NCI-H2171 treated with DMSO at 0.1 percent for 48 hours (cell line): ENCODE results near the gene SV2C.
A peak's percentile ranks its signal among the peaks of the same experiment; 100 is the strongest.
"Not testable (repeated sequence)": the region's sequence is repeated elsewhere in the genome, so short reads cannot be mapped to it uniquely, and the experiment has no call there.

Source experiments
- DNase-seq: peaks from one replicate; lab custom pipeline; 2025; lab: John Stamatoyannopoulos, UW

Gene SV2C

GRCh38 chr5:76202182-76202581, 119.0 kb downstream of the SV2C start:
- DNase-seq = no peak

DNA sequence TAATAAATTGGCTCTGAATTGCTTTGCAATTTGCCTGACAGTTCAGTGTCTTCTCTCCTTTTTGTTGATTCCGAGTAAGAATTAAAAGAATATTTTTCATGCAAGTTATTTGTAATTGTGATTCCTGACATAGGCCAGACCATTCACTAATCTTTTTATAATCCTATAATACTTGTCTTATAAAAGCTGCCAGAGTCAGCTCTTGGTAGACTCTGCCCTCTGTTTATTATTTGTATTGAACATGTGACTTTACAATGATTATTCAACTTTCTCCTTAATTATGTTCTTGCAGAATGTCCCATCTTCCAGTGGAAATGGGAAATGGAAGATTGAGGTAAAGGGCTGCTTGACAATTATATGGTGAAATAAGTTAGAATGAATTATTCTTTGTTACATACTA, 121.0 kb downstream of the SV2C start:
- no peak for DNase-seq

- no peak for DNase-seq
Observed at GRCh38 chr5:76204713-76205112, 121.5 kb downstream of the SV2C start.

- no peak for DNase-seq
Observed at GRCh38 chr5:76207120-76207519, 123.9 kb downstream of the SV2C start.

DNA sequence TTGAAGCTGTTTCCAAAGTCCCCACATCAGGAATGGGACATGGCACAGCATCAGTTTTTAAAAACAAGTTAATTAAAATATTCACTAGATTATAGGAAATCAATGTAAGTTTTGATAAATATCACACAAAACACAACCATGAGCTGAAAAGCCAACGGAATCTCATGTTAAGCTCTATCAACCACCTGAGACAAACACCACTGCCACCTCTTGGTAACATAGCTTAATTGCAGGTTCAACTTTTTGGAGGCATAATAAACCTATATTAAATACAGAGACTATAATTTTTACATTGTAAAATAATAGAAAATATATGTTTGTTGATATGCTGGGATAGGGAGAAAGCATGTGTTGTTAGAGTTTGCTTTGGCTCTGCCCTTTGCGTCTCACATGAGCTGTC, 126.1 kb downstream of the SV2C start:
- DNase-seq = no peak

GRCh38 chr5:76210946-76211345, 127.8 kb downstream of the SV2C start:
- no peak for DNase-seq

DNA sequence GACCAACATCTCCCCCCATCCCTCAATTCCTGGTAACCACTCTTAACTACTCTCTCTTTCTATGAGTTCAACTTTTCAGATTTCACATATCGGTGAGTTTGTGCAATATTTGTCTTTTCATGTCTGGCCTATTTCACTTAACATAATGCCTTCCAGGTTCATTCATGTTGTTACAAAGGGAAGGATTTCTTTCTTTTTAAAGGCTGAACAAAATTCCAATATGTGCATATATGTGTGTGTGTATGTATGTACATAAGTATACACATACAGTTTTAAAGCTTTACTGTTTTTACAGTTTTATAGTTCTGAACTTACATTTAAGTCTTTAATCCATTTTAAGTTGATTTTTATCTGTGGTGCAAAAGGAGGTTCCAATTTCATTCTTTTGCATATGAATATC, 130.7 kb downstream of the SV2C start:
- no peak for DNase-seq

DNA sequence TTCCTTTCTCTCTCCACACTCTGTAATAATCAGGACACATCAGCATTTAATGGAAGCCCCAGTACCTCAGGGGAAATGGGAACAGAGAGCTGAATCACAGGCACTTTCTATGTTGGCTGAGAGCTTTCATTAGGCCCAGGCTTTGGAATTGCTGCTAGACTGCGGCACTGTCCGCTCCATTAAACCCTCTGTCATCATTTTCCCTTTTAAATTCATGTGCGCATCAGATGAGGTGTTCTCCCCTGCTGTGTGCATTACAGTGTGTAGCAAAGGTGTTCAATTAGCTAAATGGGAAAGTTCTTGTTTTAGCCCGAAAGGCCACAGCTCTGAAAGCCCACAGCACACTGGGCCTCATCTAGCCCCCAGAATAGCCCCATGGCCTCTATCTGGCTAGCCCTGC, 133.6 kb downstream of the SV2C start:
- no peak for DNase-seq

DNA sequence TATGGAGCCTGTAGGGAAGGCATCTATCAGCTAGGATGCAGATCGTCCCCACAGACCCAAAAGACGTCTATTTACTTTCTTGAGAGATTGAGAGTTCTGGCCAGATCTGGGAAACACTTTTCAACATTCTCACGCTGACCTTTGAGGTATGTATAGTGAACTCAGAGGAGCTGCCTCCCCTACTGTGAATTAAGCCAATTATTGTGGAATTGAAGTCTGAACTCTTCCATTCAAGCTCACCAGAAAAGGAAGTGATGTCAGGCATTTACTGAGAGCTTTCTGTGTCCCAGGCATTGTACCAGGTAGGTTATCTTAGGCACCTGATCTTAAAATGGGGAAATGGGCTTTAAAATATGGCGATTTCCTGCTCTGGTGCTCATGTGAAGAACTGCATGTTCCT, 136.5 kb downstream of the SV2C start:
- DNase-seq = no peak

DNA sequence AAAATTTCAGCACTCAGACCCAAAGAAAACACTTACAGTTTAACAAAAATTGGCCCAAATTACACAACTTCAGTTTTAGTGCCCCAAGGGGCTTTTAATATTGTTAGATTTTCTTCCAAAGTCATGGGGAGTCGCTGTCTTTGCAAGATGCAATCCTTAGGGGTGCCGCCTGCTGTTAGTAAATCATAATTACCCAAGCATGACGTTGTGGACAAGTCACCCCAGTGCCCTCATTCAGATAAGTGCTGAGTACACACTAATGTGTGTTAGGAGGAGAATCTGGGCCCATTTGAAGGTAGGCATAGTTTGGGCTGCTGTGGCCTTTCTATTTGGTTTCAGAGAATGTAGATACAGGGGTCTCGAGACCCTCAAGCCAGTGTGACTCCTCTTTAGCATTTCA, 138.1 kb downstream of the SV2C start:
- no peak for DNase-seq

- DNase-seq = no peak
Observed at GRCh38 chr5:76222318-76222717, 139.1 kb downstream of the SV2C start.

DNA sequence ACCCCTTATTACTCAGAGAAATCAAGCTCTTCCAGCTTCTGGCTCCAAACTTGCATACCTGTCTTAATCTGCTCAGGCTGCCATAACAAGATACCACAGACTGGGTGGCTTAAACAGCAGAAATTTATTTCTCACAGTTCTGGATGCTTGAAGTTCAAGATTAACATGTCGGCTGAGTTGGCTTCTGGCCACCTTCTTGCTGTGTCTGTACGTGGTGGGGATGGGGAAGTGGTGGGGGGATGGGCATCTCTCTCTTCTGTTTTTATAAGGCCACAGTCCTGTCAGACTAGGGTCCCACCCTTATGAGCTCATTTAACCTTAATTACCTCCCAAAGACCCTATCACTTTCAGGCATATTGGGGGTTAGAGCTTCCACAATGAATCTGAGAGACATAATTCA, 140.5 kb downstream of the SV2C start:
- no peak for DNase-seq

- no peak for DNase-seq
Observed at GRCh38 chr5:76224898-76225297, 141.7 kb downstream of the SV2C start.

DNA sequence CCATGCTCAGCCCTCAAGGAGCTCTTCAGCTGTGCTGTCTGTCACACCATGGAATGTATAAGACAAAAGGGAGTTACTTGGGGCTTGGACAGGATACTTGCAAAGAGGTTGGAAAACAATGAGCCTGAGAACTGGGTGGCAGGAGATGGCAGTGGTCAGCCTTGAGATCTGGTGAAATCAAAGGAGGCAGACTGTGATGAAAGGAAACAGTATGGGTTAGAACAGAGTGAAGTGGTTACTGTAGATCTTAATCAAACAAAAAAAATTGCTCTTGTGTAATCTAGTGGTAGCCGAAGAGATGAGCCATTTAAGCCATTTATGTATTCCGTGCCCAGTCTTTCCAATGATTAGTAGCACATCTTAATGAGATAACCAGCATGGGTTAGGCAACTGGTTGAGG, 142.2 kb downstream of the SV2C start:
- DNase-seq = no peak

GRCh38 chr5:76229900-76230299, 146.7 kb downstream of the SV2C start:
- no peak for DNase-seq

DNA sequence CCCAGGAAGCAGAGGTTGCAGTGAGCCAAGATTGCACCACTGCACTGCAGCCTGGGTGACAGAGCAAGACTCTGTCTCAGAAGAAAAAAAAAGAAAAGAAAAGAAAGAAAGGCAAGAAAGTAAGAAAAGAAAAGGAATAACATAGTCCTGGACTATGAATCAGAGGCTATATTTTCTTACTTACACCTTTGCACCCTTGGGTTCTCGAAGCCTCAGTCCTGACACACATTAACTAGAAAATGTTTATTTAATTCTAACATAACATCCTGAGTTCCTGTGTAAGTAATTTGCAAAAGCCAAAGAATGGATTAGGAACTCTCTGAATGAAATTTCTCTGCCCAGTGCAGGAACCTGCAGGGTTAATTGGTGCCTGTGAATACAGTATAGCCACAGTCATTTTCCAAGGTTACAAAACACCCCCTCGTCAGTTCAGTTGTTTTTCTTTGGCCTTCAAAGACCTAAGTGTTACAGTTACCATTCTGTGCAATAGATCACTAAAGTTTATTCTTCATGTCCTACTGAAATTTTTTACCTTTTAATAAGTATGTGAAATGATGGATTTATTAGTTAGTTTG, 147.6 kb downstream of the SV2C start:
- DNase-seq = no peak

- DNase-seq = no peak
Observed at GRCh38 chr5:76234665-76235064, 151.5 kb downstream of the SV2C start.

DNA sequence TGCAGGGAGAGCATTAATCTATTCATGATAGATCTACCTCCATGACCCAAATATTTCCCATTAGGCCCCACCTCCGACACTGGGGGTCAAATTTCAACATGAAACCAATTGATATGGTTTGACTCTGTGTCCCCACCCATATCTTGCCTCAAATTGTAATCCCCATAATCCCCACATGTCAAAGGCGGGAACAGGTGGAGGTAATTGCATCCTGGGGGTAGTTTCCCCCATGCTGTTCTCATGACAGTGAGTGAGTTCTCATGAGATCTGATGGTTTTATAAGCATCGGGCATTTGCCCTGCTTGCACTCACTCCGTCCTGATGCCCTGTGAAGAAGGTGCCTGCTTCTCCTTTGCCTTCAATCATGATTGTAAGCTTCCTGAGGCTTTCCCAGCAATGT, 153.5 kb downstream of the SV2C start:
- no peak for DNase-seq

- DNase-seq = peak; percentile 34
Observed at GRCh38 chr5:76240336-76240735, 157.2 kb downstream of the SV2C start.

- DNase-seq = not testable (repeated sequence)
Observed at GRCh38 chr5:76242155-76242554, 159.0 kb downstream of the SV2C start.

- no peak for DNase-seq
Observed at GRCh38 chr5:76245590-76245989, 162.4 kb downstream of the SV2C start.

- no peak for DNase-seq
Observed at GRCh38 chr5:76249621-76250020, 166.4 kb downstream of the SV2C start.

- DNase-seq = no peak
Observed at GRCh38 chr5:76250463-76250862, 167.3 kb downstream of the SV2C start.

DNA sequence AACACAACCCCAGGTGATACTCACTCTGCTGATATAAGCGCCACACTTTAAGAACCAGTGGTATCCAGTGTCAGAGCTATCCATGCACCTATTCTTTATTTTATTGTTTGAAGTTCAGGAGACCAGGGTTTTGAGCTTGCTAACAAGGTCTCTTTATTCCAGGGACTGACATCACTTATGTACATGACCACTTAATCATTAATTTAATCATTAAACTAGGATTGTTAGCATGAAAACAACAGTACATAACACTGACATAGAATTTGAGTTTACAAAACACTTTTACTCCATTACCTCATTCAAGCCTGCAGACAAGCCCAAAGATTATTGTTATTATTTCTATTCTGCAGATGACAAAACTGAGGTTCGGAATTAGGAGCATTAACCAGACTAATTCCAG, 168.5 kb downstream of the SV2C start:
- no peak for DNase-seq

GRCh38 chr5:76252437-76252836, 169.3 kb downstream of the SV2C start:
- DNase-seq = no peak
